Neural cell (in vitro differentiated cells): ENCODE data around the gene HIVEP3.

Experiments used
- EZH2 ChIP-seq: fragments of 200-600, 300-800 bp; shearing (Covaris generic), sonication (generic); IDR thresholded peaks from 2 replicates; pipeline ENCODE4 v1.6.1; 2014; ENCODE audit warnings: antibody characterized with exemption, low read length, borderline replicate concordance, mild to moderate bottlenecking; ENCODE audit not compliant: insufficient read depth, poor library complexity, severe bottlenecking
- POLR2AphosphoS5 ChIP-seq: IDR thresholded peaks from 2 replicates; pipeline ENCODE4 v1.6.1; 2012
- RAD21 ChIP-seq: fragments of 450-650 bp; conservative IDR thresholded peaks from 2 replicates; pipeline ENCODE4 v1.6.1; 2014; ENCODE audit warnings: antibody characterized with exemption, mild to moderate bottlenecking, moderate library complexity
- TAF1 ChIP-seq: IDR thresholded peaks from 2 replicates; pipeline ENCODE4 v1.6.1; 2012; ENCODE audit warnings: low read depth
- TF ChIP-seq, protein P1 (sequence below): fragments of 450-650 bp; IDR thresholded peaks from 2 replicates; pipeline ENCODE4 v1.5.1; 2014; ENCODE audit warnings: antibody characterized with exemption, mild to moderate bottlenecking, moderate library complexity; ENCODE audit not compliant: poor library complexity, severe bottlenecking

DNA sequence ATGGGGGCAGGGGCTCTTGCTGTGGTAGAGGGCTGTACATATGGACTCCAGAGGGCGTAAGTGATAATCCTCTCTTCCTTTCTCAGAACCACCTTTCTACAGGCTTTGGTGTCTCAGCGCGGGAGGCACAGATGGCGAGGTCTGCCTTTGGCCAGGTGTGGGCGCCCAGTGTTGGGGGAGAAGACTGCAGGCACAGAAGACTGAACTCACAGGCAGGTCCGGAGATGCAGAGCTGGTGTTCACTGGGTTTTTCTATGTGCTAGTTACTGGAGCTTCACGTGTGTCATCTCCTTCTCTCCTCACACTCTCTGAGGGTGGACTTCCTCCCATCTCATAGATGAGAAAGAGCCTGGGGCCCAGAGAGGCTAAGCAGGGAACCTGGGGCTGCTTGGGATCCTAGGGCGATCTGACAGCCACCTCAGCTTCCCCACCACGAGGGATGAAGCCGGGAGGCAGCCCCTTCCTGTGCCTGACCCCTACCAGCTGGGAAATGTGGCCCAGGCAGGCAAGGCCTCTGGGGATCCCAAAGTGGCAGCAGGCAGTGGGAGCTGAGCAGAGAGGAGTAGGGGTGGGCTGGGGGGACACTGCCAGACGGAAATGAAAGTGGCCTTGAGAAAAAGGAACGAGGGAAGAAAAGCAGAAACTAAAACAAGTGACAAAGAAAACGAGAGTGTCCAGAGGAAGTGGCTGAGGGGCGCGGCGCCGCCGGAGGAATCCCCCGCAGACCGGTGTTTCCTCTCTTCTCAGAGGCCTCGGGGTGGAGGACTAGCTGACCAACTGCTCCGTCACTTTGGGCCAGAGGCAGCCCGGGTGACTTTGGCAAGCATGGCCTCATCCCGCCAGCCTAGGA is 191.6 kb downstream of the HIVEP3 start:
- TF ChIP-seq, protein P1, sequence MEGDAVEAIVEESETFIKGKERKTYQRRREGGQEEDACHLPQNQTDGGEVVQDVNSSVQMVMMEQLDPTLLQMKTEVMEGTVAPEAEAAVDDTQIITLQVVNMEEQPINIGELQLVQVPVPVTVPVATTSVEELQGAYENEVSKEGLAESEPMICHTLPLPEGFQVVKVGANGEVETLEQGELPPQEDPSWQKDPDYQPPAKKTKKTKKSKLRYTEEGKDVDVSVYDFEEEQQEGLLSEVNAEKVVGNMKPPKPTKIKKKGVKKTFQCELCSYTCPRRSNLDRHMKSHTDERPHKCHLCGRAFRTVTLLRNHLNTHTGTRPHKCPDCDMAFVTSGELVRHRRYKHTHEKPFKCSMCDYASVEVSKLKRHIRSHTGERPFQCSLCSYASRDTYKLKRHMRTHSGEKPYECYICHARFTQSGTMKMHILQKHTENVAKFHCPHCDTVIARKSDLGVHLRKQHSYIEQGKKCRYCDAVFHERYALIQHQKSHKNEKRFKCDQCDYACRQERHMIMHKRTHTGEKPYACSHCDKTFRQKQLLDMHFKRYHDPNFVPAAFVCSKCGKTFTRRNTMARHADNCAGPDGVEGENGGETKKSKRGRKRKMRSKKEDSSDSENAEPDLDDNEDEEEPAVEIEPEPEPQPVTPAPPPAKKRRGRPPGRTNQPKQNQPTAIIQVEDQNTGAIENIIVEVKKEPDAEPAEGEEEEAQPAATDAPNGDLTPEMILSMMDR: no peak
- no peak for TF ChIP-seq RAD21
- no peak for TF ChIP-seq EZH2
- TF ChIP-seq POLR2AphosphoS5: no peak
- no peak for TF ChIP-seq TAF1
